Mucosa of rectum (tissue), 2 donors: ENCODE measurements around the gene LST1.

ENCODE experiments used
- H3K27ac ChIP-seq, 2 donors: one replicate each; pipeline ENCODE4 v1.7.0; 2013; ENCODE audit warnings: inconsistent platforms in 2 of 2, low read depth in 2 of 2, low read length in 2 of 2
- H3K27me3 ChIP-seq, 2 donors: one replicate each; pipeline ENCODE4 v1.7.0; 2013; ENCODE audit warnings: low read length in 2 of 2; ENCODE audit not compliant: control insufficient read depth in 2 of 2, insufficient read depth in 2 of 2
- H3K36me3 ChIP-seq, 2 donors: one replicate each; pipeline ENCODE4 v1.7.0; 2013; ENCODE audit warnings: low read length in 2 of 2; ENCODE audit not compliant: control insufficient read depth in 2 of 2, insufficient read depth in 2 of 2
- H3K4me1 ChIP-seq, 2 donors: one replicate each; pipeline ENCODE4 v1.7.0; 2013; ENCODE audit warnings: low read length in 2 of 2, mild to moderate bottlenecking in 1 of 2; ENCODE audit not compliant: control insufficient read depth in 2 of 2, insufficient read depth in 2 of 2
- H3K4me3 ChIP-seq, 2 donors: one replicate each; pipeline ENCODE4 v1.7.0; 2013; ENCODE audit warnings: low read length in 2 of 2
- H3K9ac ChIP-seq, 2 donors: one replicate each; pipeline ENCODE4 v1.7.0; 2013; ENCODE audit warnings: low read length in 2 of 2, low read depth in 1 of 2, mild to moderate bottlenecking in 1 of 2
- H3K9me3 ChIP-seq, 2 donors: one replicate each; pipeline ENCODE4 v1.7.0; 2013; ENCODE audit warnings: low read length in 2 of 2; ENCODE audit not compliant: control insufficient read depth in 2 of 2
- donor health status: healthy.
- donor health status: Normal muscosa, but diverticular disease.

The LST1 gene

DNA sequence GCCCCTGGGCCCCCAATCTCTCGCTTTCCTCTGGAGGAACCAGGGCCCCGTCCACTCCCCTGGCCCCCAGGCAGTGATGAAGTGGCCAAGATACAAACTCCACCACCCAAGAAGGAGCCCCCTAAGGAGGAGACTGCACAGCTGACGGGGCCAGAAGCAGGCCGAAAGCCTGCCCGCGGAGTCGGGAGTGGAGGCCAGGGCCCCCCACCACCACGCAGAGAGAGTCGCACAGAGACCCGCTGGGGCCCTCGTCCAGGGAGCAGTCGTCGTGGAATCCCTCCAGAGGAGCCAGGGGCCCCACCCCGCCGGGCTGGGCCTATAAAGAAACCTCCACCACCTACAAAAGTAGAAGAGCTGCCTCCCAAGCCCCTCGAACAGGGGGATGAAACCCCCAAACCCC, 45.1 kb downstream of the LST1 start:
- Histone ChIP-seq H3K9me3 (no peaks in the 10 kb centered on the region), H3K27me3 (no peaks in the 10 kb centered on the region), H3K27ac (no peak overlapping the region), H3K36me3 (peaks cover 76 to 90% of the 10 kb centered on the region in 2 donors), H3K4me3 (no peak overlapping the region), H3K9ac (no peak overlapping the region), H3K4me1 (no peaks in the 10 kb centered on the region)

DNA sequence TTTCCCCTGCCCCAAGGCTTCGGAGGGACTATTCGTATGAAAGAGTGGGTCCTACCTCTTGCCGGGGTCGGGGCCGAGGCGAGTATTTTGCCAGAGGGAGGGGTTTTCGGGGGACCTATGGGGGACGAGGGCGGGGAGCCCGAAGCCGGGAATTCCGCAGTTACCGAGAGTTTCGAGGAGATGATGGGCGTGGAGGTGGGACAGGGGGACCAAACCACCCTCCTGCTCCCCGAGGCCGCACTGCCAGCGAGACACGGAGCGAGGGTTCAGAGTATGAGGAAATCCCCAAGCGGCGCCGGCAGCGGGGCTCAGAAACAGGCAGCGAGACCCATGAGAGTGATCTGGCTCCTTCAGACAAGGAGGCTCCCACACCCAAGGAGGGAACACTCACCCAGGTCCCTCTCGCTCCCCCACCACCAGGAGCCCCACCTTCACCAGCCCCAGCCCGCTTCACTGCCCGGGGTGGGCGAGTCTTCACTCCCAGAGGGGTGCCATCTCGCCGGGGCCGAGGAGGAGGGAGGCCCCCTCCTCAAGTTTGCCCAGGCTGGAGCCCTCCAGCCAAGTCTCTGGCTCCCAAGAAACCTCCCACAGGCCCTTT, 45.7 kb downstream of the LST1 start:
- Histone ChIP-seq H3K27ac (no peak overlapping the region), H3K27me3 (no peaks in the 10 kb centered on the region), H3K36me3 (peaks cover 75 to 90% of the 10 kb centered on the region in 2 donors)

DNA sequence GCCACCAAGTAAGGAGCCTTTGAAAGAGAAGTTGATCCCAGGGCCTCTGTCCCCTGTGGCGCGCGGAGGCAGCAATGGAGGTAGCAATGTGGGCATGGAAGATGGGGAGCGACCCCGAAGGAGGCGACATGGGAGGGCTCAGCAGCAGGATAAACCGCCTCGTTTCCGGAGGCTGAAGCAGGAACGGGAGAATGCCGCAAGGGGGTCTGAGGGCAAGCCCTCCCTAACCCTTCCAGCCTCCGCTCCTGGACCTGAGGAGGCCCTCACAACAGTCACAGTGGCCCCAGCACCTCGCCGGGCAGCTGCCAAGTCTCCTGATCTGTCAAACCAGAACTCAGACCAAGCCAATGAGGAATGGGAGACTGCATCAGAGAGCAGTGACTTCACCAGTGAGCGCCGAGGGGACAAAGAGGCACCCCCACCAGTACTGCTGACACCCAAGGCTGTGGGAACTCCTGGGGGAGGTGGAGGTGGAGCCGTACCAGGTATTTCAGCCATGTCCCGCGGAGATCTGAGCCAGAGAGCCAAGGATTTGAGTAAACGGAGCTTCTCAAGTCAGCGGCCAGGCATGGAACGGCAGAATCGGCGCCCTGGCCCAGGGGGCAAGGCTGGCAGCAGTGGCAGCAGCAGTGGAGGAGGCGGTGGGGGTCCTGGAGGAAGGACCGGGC, 46.3 kb downstream of the LST1 start:
- H3K27ac ChIP-seq: no peak overlapping the region
- H3K36me3 ChIP-seq: peaks cover 75 to 90% of the 10 kb centered on the region in 2 donors
- no peak overlapping the region for H3K4me3 ChIP-seq

More for the DNA sequence above, 45.7 kb downstream of the LST1 start:
- Histone ChIP-seq H3K4me3 (no peak overlapping the region), H3K9ac (no peak overlapping the region), H3K4me1 (no peaks in the 10 kb centered on the region), H3K9me3 (no peaks in the 10 kb centered on the region)

DNA sequence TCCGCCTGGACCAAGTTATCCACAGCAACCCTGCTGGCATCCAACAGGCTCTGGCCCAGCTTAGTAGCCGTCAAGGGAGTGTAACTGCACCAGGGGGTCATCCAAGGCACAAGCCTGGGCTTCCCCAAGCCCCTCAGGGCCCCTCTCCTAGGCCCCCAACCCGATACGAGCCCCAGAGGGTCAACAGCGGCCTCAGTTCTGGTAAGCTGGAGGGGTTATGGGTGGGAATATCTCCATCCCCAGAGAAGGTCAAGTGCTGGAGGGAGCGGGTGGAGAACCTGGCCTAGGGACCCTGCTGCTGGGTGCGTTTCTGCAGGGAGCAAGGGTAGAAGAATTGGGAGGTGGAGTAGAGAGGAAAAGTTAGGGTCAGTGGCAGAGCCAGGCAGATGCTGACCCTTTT, 47.4 kb downstream of the LST1 start:
- Histone ChIP-seq H3K4me1 (no peaks in the 10 kb centered on the region), H3K4me3 (no peak overlapping the region), H3K9me3 (no peaks in the 10 kb centered on the region), H3K27me3 (no peaks in the 10 kb centered on the region), H3K36me3 (peaks cover 65 to 86% of the 10 kb centered on the region in 2 donors), H3K9ac (no peak overlapping the region), H3K27ac (no peak overlapping the region)

More for the DNA sequence above, 46.3 kb downstream of the LST1 start:
- Histone ChIP-seq H3K9ac (no peak overlapping the region), H3K4me1 (no peaks in the 10 kb centered on the region), H3K27me3 (no peaks in the 10 kb centered on the region), H3K9me3 (no peaks in the 10 kb centered on the region)

GRCh38 chr6:31634131-31634530, 48.1 kb downstream of the LST1 start:
- H3K4me3 ChIP-seq: no peak overlapping the region
- peaks cover 67 to 83% of the 10 kb centered on the region in 2 donors for H3K36me3 ChIP-seq
- H3K4me1 ChIP-seq: no peaks in the 10 kb centered on the region
- H3K9me3 ChIP-seq: no peaks in the 10 kb centered on the region
- no peaks in the 10 kb centered on the region for H3K27me3 ChIP-seq
- no peak overlapping the region for H3K27ac ChIP-seq
- no peak overlapping the region for H3K9ac ChIP-seq

DNA sequence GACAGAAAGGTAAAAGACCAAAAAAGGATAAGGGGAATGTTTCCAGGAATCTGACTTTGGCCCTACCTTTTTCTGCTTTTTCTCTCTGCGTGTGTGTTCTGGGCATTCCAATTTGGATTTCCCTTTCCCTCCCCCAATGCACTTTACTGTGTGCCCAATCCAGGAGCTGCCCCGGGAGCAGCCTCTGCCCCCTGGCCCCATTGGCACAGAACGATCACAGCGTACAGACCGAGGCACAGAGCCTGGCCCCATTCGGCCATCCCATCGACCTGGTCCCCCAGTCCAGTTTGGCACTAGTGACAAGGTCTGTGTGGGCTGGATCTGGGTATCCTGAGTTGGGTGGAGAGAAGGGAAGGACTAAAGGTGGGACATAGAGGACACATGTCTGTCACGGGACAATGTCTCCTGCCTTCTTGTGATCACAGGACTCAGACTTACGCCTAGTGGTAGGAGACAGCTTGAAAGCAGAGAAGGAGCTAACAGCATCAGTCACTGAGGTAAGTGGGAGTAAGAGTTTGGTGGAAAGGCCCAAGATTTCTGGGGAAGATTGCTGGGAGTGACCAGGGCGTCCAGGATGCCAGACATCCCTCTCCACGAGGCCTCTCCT, 49.0 kb downstream of the LST1 start:
- H3K9ac ChIP-seq: no peak overlapping the region
- no peaks in the 10 kb centered on the region for H3K27me3 ChIP-seq
- no peaks in the 10 kb centered on the region for H3K4me1 ChIP-seq
- no peaks in the 10 kb centered on the region for H3K9me3 ChIP-seq
- peaks cover 69 to 86% of the 10 kb centered on the region in 2 donors for H3K36me3 ChIP-seq
- no peak overlapping the region for H3K4me3 ChIP-seq
- H3K27ac ChIP-seq: no peak overlapping the region

GRCh38 chr6:31636698-31637596, 50.9 kb downstream of the LST1 start:
- Histone ChIP-seq H3K9me3 (no peaks in the 10 kb centered on the region), H3K4me3 (no peak overlapping the region), H3K36me3 (peaks cover 78 to 89% of the 10 kb centered on the region in 2 donors), H3K4me1 (no peaks in the 10 kb centered on the region), H3K27me3 (no peaks in the 10 kb centered on the region), H3K9ac (no peak overlapping the region), H3K27ac (no peak overlapping the region)
